Caco-2 (cell line): ENCODE measurements around the gene SCFD2. TPM values are rescaled to one million over a fixed set of nuclear protein-coding genes. Genes with fewer than 3 reads are reported as not detected.

ENCODE experiments used
- BruUV-seq: library from RNA; stranded (reverse); fragments of 400-500 nt; replicated peaks from 2 replicates; lab custom pipeline; 2021; lab: Mats Ljungman, UMichigan
- CTCF ChIA-PET: fragments of 300-600 bp; sonication (Branson Sonifier 250); formaldehyde crosslinking; loops from one replicate; lab custom pipeline; 2022; ENCODE audit warnings: antibody characterized with exemption; lab: Charles Lee
- POLR2A ChIA-PET: fragments of 300-600 bp; sonication (Branson Sonifier 250); formaldehyde crosslinking; loops from one replicate; lab custom pipeline; 2022; ENCODE audit warnings: antibody characterized with exemption; lab: Charles Lee
- DNase-seq, 2 experiments: peaks; one replicate each; pipeline versions ENCODE4 v3.0.0 to v3.0.0-alpha.2; 2020 to 2022
- H3K27me3 ChIP-seq: replicated peaks from 2 replicates; pipeline ENCODE4 v1.6.0; 2011; ENCODE audit warnings: low read length; ENCODE audit not compliant: control insufficient read depth, insufficient read depth
- H3K36me3 ChIP-seq: 2 replicates; pipeline ENCODE4 v1.5.1; 2011; ENCODE audit warnings: low read length; ENCODE audit not compliant: control insufficient read depth, insufficient read depth
- H3K4me1 ChIP-seq: fragments of 250-450 bp; sonication (Bioruptor Pico); 2 replicates; pipeline ENCODE4 v1.5.1; 2020; ENCODE audit warnings: mild to moderate bottlenecking
- H3K4me3 ChIP-seq: 2 replicates; pipeline ENCODE4 v1.5.1; 2011; ENCODE audit warnings: low read depth, mild to moderate bottlenecking, control low read depth, low read length
- H3K9me3 ChIP-seq: fragments of 250-450 bp; sonication (Bioruptor Pico); 2 replicates; pipeline ENCODE4 v1.5.1; 2020; ENCODE audit warnings: mild to moderate bottlenecking, moderate library complexity
- H3K27ac Mint-ChIP-seq: one replicate; pipeline ENCODE4 v1.8.0; 2022; ENCODE audit warnings: mixed read lengths; ENCODE audit not compliant: unreplicated experiment
- H3K27me3 Mint-ChIP-seq: one replicate; pipeline ENCODE4 v1.8.0; 2022; ENCODE audit warnings: mixed read lengths; ENCODE audit not compliant: insufficient read depth, unreplicated experiment
- H3K36me3 Mint-ChIP-seq: one replicate; pipeline ENCODE4 v1.8.0; 2022; ENCODE audit warnings: mild to moderate bottlenecking, mixed read lengths; ENCODE audit not compliant: insufficient read depth, unreplicated experiment
- H3K4me1 Mint-ChIP-seq: one replicate; pipeline ENCODE4 v1.8.0; 2022; ENCODE audit warnings: low read depth, mixed read lengths; ENCODE audit not compliant: unreplicated experiment
- H3K4me3 Mint-ChIP-seq: one replicate; pipeline ENCODE4 v1.8.0; 2022; ENCODE audit warnings: mild to moderate bottlenecking, moderate library complexity, mixed read lengths; ENCODE audit not compliant: unreplicated experiment
- H3K9me3 Mint-ChIP-seq: one replicate; pipeline ENCODE4 v1.8.0; 2022; ENCODE audit warnings: mixed read lengths; ENCODE audit not compliant: unreplicated experiment
- intact Hi-C: fragments of 100-400 bp; cut with micrococcal nuclease; formaldehyde crosslinking; loops from one replicate; pipeline ENCODE4 v1.10.0; 2022; ENCODE audit not compliant: unreplicated experiment
- total RNA-seq: library from RNA; stranded (reverse); gene quantifications from 2 replicates; pipeline ENCODE4 v1.2.3, GENCODE V29; 2022
- TF ChIP-seq, protein P1 (sequence below), 2 experiments: fragments of 200-600 bp in 1 of 2; IDR thresholded peaks; 1 replicate in 1 of 2; 2 replicates in 1 of 2; pipeline versions ENCODE4 v1.5.1 to v1.8.0; 2011 to 2022; ENCODE audit warnings: antibody characterized with exemption in 1 of 2, control low read depth in 1 of 2, inconsistent platforms in 1 of 2, low read depth in 1 of 2, low read length in 1 of 2, mild to moderate bottlenecking in 1 of 2, moderate library complexity in 1 of 2; ENCODE audit not compliant: insufficient read depth in 1 of 2, severe bottlenecking in 1 of 2, unreplicated experiment in 1 of 2

Gene SCFD2
- total RNA-seq, 1 experiment from 2014 or later, result 12.2 TPM

GRCh38 chr4:52933738-52934137 lies 432.1 kb downstream of the SCFD2 start:
- H3K9me3 ChIP-seq, result no peaks in the 10 kb centered on the region
- intact Hi-C loops, result no loop called here
- H3K36me3 ChIP-seq, result no peaks in the 10 kb centered on the region
- no peak overlapping the region for H3K27ac Mint-ChIP-seq
- no peak overlapping the region for H3K4me3 ChIP-seq
- H3K9me3 Mint-ChIP-seq, result peaks cover 12% of the 10 kb centered on the region
- H3K4me1 ChIP-seq, result no peaks in the 10 kb centered on the region
- no TSS peak for BruUV-seq
- no peak for DNase-seq
- POLR2A ChIA-PET, result no interaction called here
- CTCF ChIA-PET, result no interaction called here
- no peaks in the 10 kb centered on the region for H3K27me3 Mint-ChIP-seq
- H3K36me3 Mint-ChIP-seq, result no peaks in the 10 kb centered on the region
- H3K27me3 ChIP-seq, result no peaks in the 10 kb centered on the region
- no peak overlapping the region for H3K4me3 Mint-ChIP-seq
- H3K4me1 Mint-ChIP-seq, result peaks cover 10% of the 10 kb centered on the region
- TF ChIP-seq, protein P1, sequence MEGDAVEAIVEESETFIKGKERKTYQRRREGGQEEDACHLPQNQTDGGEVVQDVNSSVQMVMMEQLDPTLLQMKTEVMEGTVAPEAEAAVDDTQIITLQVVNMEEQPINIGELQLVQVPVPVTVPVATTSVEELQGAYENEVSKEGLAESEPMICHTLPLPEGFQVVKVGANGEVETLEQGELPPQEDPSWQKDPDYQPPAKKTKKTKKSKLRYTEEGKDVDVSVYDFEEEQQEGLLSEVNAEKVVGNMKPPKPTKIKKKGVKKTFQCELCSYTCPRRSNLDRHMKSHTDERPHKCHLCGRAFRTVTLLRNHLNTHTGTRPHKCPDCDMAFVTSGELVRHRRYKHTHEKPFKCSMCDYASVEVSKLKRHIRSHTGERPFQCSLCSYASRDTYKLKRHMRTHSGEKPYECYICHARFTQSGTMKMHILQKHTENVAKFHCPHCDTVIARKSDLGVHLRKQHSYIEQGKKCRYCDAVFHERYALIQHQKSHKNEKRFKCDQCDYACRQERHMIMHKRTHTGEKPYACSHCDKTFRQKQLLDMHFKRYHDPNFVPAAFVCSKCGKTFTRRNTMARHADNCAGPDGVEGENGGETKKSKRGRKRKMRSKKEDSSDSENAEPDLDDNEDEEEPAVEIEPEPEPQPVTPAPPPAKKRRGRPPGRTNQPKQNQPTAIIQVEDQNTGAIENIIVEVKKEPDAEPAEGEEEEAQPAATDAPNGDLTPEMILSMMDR (IDR thresholded peaks at IDR 0.05; ENCODE audit: insufficient read depth in 1 of 2, low read depth in 1 of 2, low read length in 1 of 2, severe bottlenecking in 1 of 2, unreplicated experiment in 1 of 2), result no peak

DNA sequence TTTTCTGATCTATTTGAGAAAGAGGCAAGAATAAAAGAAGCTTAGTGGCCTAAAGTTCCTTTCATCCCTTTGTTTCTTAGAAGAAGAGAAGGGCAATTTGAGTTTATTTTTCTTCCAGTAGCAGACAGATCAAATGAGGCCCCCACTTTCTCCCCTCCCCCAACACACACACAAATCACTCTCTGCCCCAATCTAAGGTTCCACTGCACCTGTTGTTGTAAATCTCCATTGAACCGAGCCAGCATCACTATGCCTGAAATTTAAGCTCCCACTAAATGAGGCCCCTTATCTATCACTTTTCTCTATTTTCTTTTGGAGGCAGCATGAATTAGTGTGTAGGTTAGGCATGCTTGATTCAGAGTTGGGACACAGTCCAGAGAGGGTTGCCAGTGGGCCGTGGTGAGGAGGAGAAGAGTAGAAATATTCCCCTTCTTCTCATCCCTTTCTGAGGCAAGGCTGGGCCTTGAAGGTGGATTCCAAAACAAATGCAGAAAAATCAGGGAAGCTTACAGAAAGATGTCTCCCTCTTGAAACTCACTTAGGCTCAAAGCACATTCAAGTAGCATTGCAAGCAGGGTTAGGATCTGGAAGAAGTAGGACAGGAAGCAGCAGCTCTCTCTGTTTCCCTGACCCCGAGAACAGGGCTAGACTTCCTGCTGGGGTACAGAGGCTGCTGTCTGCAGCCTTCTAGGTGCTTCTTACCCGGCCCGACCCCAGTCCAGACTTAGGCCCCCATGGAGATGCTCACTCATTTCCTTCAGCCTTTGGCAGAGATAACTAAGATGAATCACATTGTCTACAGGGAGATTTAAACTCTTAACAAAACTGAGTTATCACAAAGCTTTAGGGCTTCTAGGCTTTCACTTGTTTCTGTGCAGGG lies 433.0 kb downstream of the SCFD2 start:
- BruUV-seq, result no TSS peak
- POLR2A ChIA-PET, result no interaction called here
- H3K27ac Mint-ChIP-seq, result no peak overlapping the region

DNA sequence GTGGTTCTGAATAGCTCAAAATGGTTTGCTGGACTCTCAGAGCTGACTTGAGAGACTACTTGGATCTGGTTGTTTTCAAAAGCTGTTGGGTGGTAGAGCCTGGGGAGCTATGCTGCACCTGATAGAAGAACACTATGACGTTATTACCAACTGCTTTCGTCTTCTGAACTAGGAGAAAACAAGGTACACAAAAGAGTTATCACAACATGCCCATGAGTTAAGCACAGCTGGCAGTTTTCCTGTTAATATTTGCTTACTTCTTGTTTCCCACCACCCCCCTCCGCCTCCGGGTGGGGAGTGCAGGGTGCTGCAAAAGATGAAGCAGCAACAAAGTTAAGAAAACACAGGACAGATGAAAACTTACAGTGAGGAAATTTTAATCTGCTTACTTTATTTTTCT lies 434.6 kb downstream of the SCFD2 start:
- CTCF ChIA-PET, result no interaction called here
- Histone ChIP-seq H3K27me3 (no peaks in the 10 kb centered on the region), H3K36me3 (no peaks in the 10 kb centered on the region), H3K9me3 (no peaks in the 10 kb centered on the region), H3K4me3 (no peak overlapping the region), H3K4me1 (peaks cover 3% of the 10 kb centered on the region)
- POLR2A ChIA-PET, result no interaction called here
- H3K27me3 Mint-ChIP-seq, result no peaks in the 10 kb centered on the region
- intact Hi-C loops, result no loop called here
- H3K4me1 Mint-ChIP-seq, result peaks cover under 1% of the 10 kb centered on the region
- no peak overlapping the region for H3K27ac Mint-ChIP-seq
- peaks cover 2% of the 10 kb centered on the region for H3K9me3 Mint-ChIP-seq
- no peaks in the 10 kb centered on the region for H3K36me3 Mint-ChIP-seq
- TF ChIP-seq, protein P1 (IDR thresholded peaks at IDR 0.05; ENCODE audit: insufficient read depth in 1 of 2, low read depth in 1 of 2, low read length in 1 of 2, severe bottlenecking in 1 of 2, unreplicated experiment in 1 of 2), result no peak
- no peak overlapping the region for H3K4me3 Mint-ChIP-seq
- BruUV-seq, result no TSS peak
- no peak for DNase-seq

More for the DNA sequence above, 433.0 kb downstream of the SCFD2 start:
- H3K9me3 Mint-ChIP-seq, result peaks cover 12% of the 10 kb centered on the region
- Histone ChIP-seq H3K27me3 (no peaks in the 10 kb centered on the region), H3K4me3 (no peak overlapping the region), H3K36me3 (no peaks in the 10 kb centered on the region), H3K9me3 (no peaks in the 10 kb centered on the region), H3K4me1 (no peaks in the 10 kb centered on the region)
- intact Hi-C loops, result no loop called here
- H3K36me3 Mint-ChIP-seq, result no peaks in the 10 kb centered on the region
- TF ChIP-seq, protein P1 (IDR thresholded peaks at IDR 0.05; ENCODE audit: insufficient read depth in 1 of 2, low read depth in 1 of 2, low read length in 1 of 2, severe bottlenecking in 1 of 2, unreplicated experiment in 1 of 2), result no peak
- H3K4me1 Mint-ChIP-seq, result peaks cover 10% of the 10 kb centered on the region
- no peak overlapping the region for H3K4me3 Mint-ChIP-seq
- no peak for DNase-seq
- H3K27me3 Mint-ChIP-seq, result no peaks in the 10 kb centered on the region
- CTCF ChIA-PET, result no interaction called here
